Suprapubic skin (tissue), 4 donors: ENCODE measurements around the gene PMAIP1.

Experiments used
- CTCF ChIP-seq, 2 donors: fragments of 200-600 bp in 1 of 2; fragments of 450-650 bp in 1 of 2; sonication (generic) in 1 of 2; IDR thresholded peaks; one replicate each; pipeline ENCODE4 v1.5.1; 2016 to 2019; ENCODE audit warnings: antibody characterized with exemption in 2 of 2, mild to moderate bottlenecking in 1 of 2, moderate library complexity in 1 of 2
- EP300 ChIP-seq: sonication (generic); formaldehyde crosslinking; IDR thresholded peaks from one replicate; pipeline ENCODE4 v1.6.1; 2017; ENCODE audit warnings: antibody characterized with exemption
- POLR2A ChIP-seq, 2 donors: fragments of 450-650 bp; IDR thresholded peaks; one replicate each; pipeline ENCODE4 v1.6.1; 2017; ENCODE audit warnings: antibody characterized with exemption in 2 of 2, mild to moderate bottlenecking in 2 of 2, moderate library complexity in 2 of 2
- POLR2AphosphoS5 ChIP-seq, 3 donors: sonication (generic); formaldehyde crosslinking; IDR thresholded peaks; one replicate each; pipeline ENCODE4 v1.6.1; 2017; ENCODE audit warnings: antibody characterized with exemption in 3 of 3

DNA sequence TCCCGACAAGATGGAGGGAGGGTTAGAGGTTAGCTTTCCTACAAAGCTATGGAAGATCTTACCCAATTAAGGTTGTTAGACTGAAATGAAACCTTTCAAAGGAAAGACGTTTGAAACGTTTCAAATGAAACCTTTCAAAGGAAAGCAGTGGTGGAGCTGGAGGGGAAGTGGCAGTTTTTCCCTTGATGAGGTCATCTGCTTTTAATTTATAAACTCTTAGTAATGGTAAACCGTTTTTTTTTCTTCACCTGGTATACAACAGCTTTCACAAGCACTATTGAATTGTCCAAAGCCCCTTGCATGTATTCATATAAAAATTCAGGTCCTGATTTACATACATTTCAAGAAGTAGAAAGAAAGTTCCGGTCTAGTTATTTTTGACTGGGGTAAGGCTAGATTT is 7.4 kb downstream of the PMAIP1 start:
- TF ChIP-seq POLR2AphosphoS5 (IDR thresholded peaks at IDR 0.05) (no peak), CTCF (IDR thresholded peaks at IDR 0.05) (no peak), POLR2A (IDR thresholded peaks at IDR 0.05) (no peak), EP300 (no peak)
